Keratinocyte (primary cell): ENCODE results near the gene KCNH2.

Source experiments
- EZH2 ChIP-seq: IDR thresholded peaks from one replicate; pipeline ENCODE4 v1.6.1; 2012; ENCODE audit warnings: inconsistent platforms, mild to moderate bottlenecking, low read length, moderate library complexity
- TF ChIP-seq, protein P1 (sequence below), 3 experiments: IDR thresholded peaks in 1 of 3; conservative IDR thresholded peaks in 1 of 3; optimal IDR thresholded peaks in 1 of 3; 2 replicates in 2 of 3; 3 replicates in 1 of 3; pipeline versions ENCODE3 to v1.5.1; 2011; ENCODE audit warnings: low read length in 3 of 3, mild to moderate bottlenecking in 3 of 3, moderate library complexity in 2 of 3, control low read depth in 1 of 3, inconsistent platforms in 1 of 3; ENCODE audit not compliant: insufficient read depth in 2 of 3; ENCODE audit errors: extremely low read depth in 1 of 3

DNA sequence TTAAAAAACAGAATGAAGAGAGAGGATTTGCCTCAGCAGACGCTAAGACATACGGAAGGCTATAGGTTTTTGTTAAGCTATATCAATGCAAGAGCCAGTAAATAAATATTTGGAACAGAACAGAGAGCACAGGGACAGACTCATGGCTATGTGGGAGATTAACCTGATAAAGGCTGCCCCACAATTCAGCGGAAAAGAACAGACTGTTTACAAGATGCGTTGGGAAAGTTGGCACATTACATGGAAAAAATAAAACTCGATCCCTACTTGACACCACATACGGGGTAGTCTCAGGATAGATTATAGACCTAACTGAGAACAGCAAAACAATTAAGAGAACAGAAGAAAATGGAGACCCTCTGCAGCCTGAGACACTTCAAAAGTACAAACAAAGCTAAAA, 10.8 kb downstream of the KCNH2 start:
- TF ChIP-seq, protein P1, sequence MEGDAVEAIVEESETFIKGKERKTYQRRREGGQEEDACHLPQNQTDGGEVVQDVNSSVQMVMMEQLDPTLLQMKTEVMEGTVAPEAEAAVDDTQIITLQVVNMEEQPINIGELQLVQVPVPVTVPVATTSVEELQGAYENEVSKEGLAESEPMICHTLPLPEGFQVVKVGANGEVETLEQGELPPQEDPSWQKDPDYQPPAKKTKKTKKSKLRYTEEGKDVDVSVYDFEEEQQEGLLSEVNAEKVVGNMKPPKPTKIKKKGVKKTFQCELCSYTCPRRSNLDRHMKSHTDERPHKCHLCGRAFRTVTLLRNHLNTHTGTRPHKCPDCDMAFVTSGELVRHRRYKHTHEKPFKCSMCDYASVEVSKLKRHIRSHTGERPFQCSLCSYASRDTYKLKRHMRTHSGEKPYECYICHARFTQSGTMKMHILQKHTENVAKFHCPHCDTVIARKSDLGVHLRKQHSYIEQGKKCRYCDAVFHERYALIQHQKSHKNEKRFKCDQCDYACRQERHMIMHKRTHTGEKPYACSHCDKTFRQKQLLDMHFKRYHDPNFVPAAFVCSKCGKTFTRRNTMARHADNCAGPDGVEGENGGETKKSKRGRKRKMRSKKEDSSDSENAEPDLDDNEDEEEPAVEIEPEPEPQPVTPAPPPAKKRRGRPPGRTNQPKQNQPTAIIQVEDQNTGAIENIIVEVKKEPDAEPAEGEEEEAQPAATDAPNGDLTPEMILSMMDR (optimal IDR thresholded peaks at IDR 0.05 in 1 of 3, IDR thresholded peaks at IDR 0.05 in 1 of 3, conservative IDR thresholded peaks at IDR 0.05 in 1 of 3; ENCODE audit: extremely low read depth in 1 of 3, insufficient read depth in 2 of 3, low read length in 3 of 3), result no peak
- no peak for TF ChIP-seq EZH2
